NCI-H69 (cell line): ENCODE data around the gene PAM.
A peak's percentile ranks its signal among the peaks of the same experiment; 100 is the strongest.
"Not testable (repeated sequence)": the region's sequence is repeated elsewhere in the genome, so short reads cannot be mapped to it uniquely, and the experiment has no call there.

Experiments used
- DNase-seq: peaks from one replicate; lab custom pipeline; 2025; lab: John Stamatoyannopoulos, UW

The PAM gene

GRCh38 chr5:103060424-103060954, 305.4 kb downstream of the PAM start:
- DNase-seq = peak; percentile 21

- no peak for DNase-seq
Observed at GRCh38 chr5:103066326-103066725, 311.2 kb downstream of the PAM start.

DNA sequence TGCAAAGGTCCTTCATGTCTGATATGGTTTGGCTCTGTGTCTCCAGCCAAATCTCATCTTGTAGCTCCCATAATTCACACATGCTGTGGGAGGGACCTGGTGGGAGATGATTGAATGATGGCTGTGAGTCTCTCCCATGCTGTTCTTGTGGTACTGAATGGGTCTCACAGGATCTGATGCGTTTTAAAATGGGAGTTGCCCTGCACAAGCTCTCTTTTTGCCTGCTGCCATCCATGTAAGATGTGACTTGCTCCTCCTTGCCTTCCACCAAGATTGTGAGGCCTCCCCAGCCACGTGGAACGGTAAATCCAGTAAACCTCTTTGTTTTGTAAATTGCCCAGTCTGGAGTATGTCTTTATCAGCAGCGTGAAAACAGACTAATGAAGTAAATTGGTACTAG, 318.4 kb downstream of the PAM start:
- not testable (repeated sequence) for DNase-seq

- no peak for DNase-seq
Observed at GRCh38 chr5:103075442-103075841, 320.3 kb downstream of the PAM start.
